OCI-LY7 (cell line): Measurements from ENCODE around the gene LPP. TPM values are rescaled to one million over a fixed set of nuclear protein-coding genes. Genes with fewer than 3 reads are reported as not detected.

Experiments
- BruUV-seq: library from RNA; stranded (reverse); fragments of 400-500 nt; replicated peaks from 2 replicates; lab custom pipeline; 2021; lab: Mats Ljungman, UMichigan
- CTCF ChIA-PET: fragments of 300-600 bp; sonication (Branson Sonifier 250); formaldehyde crosslinking; loops from one replicate; lab custom pipeline; 2022; ENCODE audit warnings: antibody characterized with exemption; ENCODE audit not compliant: unreplicated experiment; lab: Charles Lee
- POLR2A ChIA-PET: fragments of 300-600 bp; sonication (Branson Sonifier 250); formaldehyde crosslinking; loops from one replicate; lab custom pipeline; 2022; ENCODE audit warnings: antibody characterized with exemption; lab: Charles Lee
- DNase-seq: peaks from one replicate; pipeline ENCODE4 v3.0.0-alpha.2; 2015; ENCODE audit warnings: low spot score
- H2AFZ ChIP-seq: fragments of 200-600 bp; sonication (generic), shearing (Covaris generic); 2 replicates; pipeline ENCODE4 v1.6.1; 2014; ENCODE audit warnings: mild to moderate bottlenecking, antibody characterized with exemption, low read length, moderate library complexity
- H3K27ac ChIP-seq: fragments of 200-600 bp; sonication (generic); 2 replicates; pipeline ENCODE4 v1.5.1; 2014; ENCODE audit warnings: mixed run types, low read depth, mild to moderate bottlenecking, moderate library complexity, low read length, inconsistent platforms; ENCODE audit not compliant: poor library complexity, severe bottlenecking
- H3K36me3 ChIP-seq: fragments of 200-600 bp; sonication (generic); 2 replicates; pipeline ENCODE4 v1.6.1; 2014; ENCODE audit warnings: mild to moderate bottlenecking, antibody characterized with exemption, low read length, moderate library complexity, mixed read lengths; ENCODE audit not compliant: insufficient read depth
- H3K4me1 ChIP-seq: fragments of 200-600 bp; sonication (generic); 2 replicates; pipeline ENCODE4 v1.5.1; 2014; ENCODE audit warnings: mild to moderate bottlenecking, low read length; ENCODE audit not compliant: insufficient read depth, poor library complexity, severe bottlenecking
- H3K4me2 ChIP-seq: fragments of 200-600 bp; sonication (generic); 2 replicates; pipeline ENCODE4 v1.6.1; 2014; ENCODE audit warnings: mild to moderate bottlenecking, low read length
- H3K4me3 ChIP-seq: fragments of 200-600 bp; sonication (generic); 2 replicates; pipeline ENCODE4 v1.5.1; 2014; ENCODE audit warnings: mild to moderate bottlenecking, low read depth, low read length; ENCODE audit not compliant: poor library complexity, severe bottlenecking
- H3K79me2 ChIP-seq: fragments of 200-600 bp; sonication (generic); 2 replicates; pipeline ENCODE4 v1.6.1; 2016; ENCODE audit warnings: low read depth, mild to moderate bottlenecking, low read length, moderate library complexity, mixed read lengths; ENCODE audit not compliant: insufficient read depth
- H3K9me2 ChIP-seq: fragments of 200-600 bp; sonication (generic); 2 replicates; pipeline ENCODE4 v1.6.1; 2016; ENCODE audit warnings: mild to moderate bottlenecking, low read length, mixed read lengths; ENCODE audit not compliant: insufficient read depth
- H3K9me3 ChIP-seq: fragments of 200-600 bp; sonication (generic); 2 replicates; pipeline ENCODE4 v1.6.1; 2014; ENCODE audit warnings: mild to moderate bottlenecking, mixed run types, low read length, mixed read lengths
- H4K20me1 ChIP-seq: fragments of 200-600 bp; sonication (generic); 2 replicates; pipeline ENCODE4 v1.6.1; 2014; ENCODE audit warnings: mild to moderate bottlenecking, antibody characterized with exemption, low read length, moderate library complexity, mixed read lengths; ENCODE audit not compliant: insufficient read depth
- CTCF ChIP-seq: fragments of 200-600 bp; sonication (generic); conservative IDR thresholded peaks from 2 replicates; pipeline ENCODE4 v1.5.1; 2014; ENCODE audit warnings: mild to moderate bottlenecking, antibody characterized with exemption, low read length, moderate library complexity, mixed read lengths
- EZH2phosphoT487 ChIP-seq: fragments of 200-600 bp; sonication (generic); IDR thresholded peaks from 2 replicates; pipeline ENCODE4 v1.6.1; 2018; ENCODE audit warnings: low read depth, borderline replicate concordance, mild to moderate bottlenecking, mixed run types, antibody characterized with exemption, low read length, moderate library complexity, mixed read lengths
- intact Hi-C: fragments of 100-400 bp; cut with micrococcal nuclease; formaldehyde crosslinking; loops from one replicate; pipeline ENCODE4 v1.10.0; 2022; ENCODE audit not compliant: unreplicated experiment
- total RNA-seq, 2 experiments: library from RNA; depleted of rRNA in 1 of 2; stranded (reverse); fragments of >200 nt in 1 of 2; shearing (Covaris generic) in 1 of 2; gene quantifications; 2 replicates each; pipeline ENCODE4 v1.2.3, GENCODE V29; 2014 to 2022

LPP gene
- total RNA-seq, 2 experiments from 2014 or later, result 10.9 to 119 TPM

GRCh38 chr3:188867691-188868265 lies 713.8 kb downstream of the LPP start:
- Histone ChIP-seq H4K20me1 (no peaks in the 10 kb centered on the region), H3K9me2 (no peaks in the 10 kb centered on the region), H3K4me1 (no peaks in the 10 kb centered on the region), H3K9me3 (no peaks in the 10 kb centered on the region), H3K27ac (no peak overlapping the region), H2AFZ (no peak overlapping the region), H3K79me2 (no peaks in the 10 kb centered on the region), H3K36me3 (no peaks in the 10 kb centered on the region; the same call in 1 of the 2 replicates), H3K4me3 (no peak overlapping the region), H3K4me2 (no peak overlapping the region)
- BruUV-seq, result no TSS peak
- intact Hi-C loops, result no loop called here
- ChIA-PET CTCF (no interaction called here), POLR2A (interaction anchor here (0.7 kb wide), 1 partner anchor 169 kb away, joined by 3 read pairs; no protein-coding TSS in a partner anchor)
- TF ChIP-seq CTCF (no peak), EZH2phosphoT487 (no peak)
- no peak for DNase-seq

- no peaks in the 10 kb centered on the region for H3K9me2 ChIP-seq
- intact Hi-C loops, result no loop called here
- H3K36me3 ChIP-seq, result no peaks in the 10 kb centered on the region; the same call in 1 of the 2 replicates
- no peak for DNase-seq
- H3K4me1 ChIP-seq, result no peaks in the 10 kb centered on the region
- POLR2A ChIA-PET, result no interaction called here
- H2AFZ ChIP-seq, result no peak overlapping the region
- no peak overlapping the region for H3K4me2 ChIP-seq
- H3K9me3 ChIP-seq, result no peaks in the 10 kb centered on the region
- no peak for TF ChIP-seq CTCF
- TF ChIP-seq EZH2phosphoT487, result no peak
- H3K27ac ChIP-seq, result no peak overlapping the region
- H4K20me1 ChIP-seq, result no peaks in the 10 kb centered on the region
- TSS peak; percentile 27 for BruUV-seq
- CTCF ChIA-PET, result no interaction called here
- no peak overlapping the region for H3K4me3 ChIP-seq
- no peaks in the 10 kb centered on the region for H3K79me2 ChIP-seq
These were observed 714.8 kb downstream of the LPP start for GRCh38 chr3:188868803-188869202.

GRCh38 chr3:188869628-188870027 lies 715.7 kb downstream of the LPP start:
- ChIA-PET POLR2A (interaction anchor here (0.7 kb wide), 1 partner anchor 1168 kb away, joined by 3 read pairs; no protein-coding TSS in a partner anchor), CTCF (no interaction called here)
- no peak overlapping the region for H2AFZ ChIP-seq
- BruUV-seq, result no TSS peak
- TF ChIP-seq CTCF (no peak), EZH2phosphoT487 (no peak)
- H3K4me2 ChIP-seq, result no peak overlapping the region
- no peak overlapping the region for H3K4me3 ChIP-seq
- no peaks in the 10 kb centered on the region for H4K20me1 ChIP-seq
- no peaks in the 10 kb centered on the region for H3K9me2 ChIP-seq
- no peaks in the 10 kb centered on the region for H3K79me2 ChIP-seq
- H3K4me1 ChIP-seq, result no peaks in the 10 kb centered on the region
- intact Hi-C loops, result no loop called here
- H3K27ac ChIP-seq, result no peak overlapping the region
- no peaks in the 10 kb centered on the region for H3K9me3 ChIP-seq
- no peak for DNase-seq
- peaks cover 7% of the 10 kb centered on the region; the same call in 1 of the 2 replicates for H3K36me3 ChIP-seq
